DMS 273 (cell line): Measurements from ENCODE around the gene PTPRG.
"Not testable (repeated sequence)": the region's sequence is repeated elsewhere in the genome, so short reads cannot be mapped to it uniquely, and the experiment has no call there.

Experiments used
- DNase-seq: peaks from one replicate; lab custom pipeline; 2025; ENCODE audit not compliant: unreplicated experiment; lab: John Stamatoyannopoulos, UW

PTPRG gene

DNA sequence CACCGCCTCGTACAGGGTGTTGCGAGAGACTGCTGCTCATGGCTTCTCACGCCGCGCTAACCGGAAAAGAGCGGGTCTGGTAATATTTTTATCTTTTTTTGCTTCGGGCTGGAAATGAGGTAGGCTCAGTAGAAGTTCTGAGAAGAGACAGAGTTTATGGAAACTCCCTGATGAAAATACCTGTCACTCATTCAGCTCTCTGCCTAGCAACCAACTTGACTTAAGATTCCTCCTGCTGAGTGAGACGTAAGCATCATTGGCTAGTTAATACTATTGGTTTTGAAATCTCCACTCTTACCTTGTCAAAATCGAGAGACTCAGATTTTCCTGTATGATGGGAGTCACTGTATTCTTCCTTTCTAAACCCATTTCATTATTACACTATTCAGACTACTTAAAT, 181.7 kb downstream of the PTPRG start:
- no peak for DNase-seq

DNA sequence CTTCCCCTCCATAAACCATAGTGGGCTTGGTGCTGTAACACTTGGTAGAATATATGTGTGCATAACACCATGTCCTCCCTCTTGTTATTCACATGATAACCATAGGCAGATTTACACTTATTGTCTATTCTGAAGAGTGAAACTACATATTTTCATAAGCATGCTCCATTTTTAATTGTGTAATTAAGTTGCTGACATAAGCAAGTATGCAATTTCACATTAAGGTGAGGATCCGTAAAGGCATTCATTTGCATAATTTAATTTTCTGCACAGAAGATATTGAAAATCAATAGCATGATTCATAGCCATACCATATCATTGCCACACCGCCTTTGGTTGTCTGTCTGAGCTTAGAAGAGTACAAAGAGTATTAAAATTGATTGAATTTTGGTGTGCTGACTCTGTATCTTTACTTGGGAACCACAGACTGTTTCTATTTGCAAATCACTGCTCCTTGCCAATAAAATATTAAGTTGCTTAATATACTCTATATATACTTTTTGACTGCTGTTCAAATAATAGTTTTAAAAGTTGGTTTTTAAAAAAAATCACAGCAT, 182.4 kb downstream of the PTPRG start:
- no peak for DNase-seq

DNA sequence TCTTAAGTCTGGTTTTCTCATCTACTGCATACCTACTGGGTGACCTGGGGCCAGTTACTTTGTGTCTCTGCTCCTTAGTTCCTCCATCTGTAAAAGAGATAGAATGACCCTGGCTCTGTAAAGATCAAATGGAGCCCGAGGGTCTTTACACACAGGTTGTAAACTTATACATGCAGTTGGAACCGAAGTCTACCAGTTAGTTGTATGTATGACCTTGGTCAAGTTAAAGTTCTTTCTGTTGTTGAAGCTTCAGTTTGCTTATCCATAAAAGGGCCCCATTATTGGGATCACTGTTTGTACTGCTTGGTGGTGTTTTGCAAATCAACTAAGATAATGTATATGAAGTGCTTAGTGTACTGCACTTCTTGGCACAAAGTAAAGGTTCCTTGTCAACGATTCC, 186.9 kb downstream of the PTPRG start:
- DNase-seq: no peak

DNA sequence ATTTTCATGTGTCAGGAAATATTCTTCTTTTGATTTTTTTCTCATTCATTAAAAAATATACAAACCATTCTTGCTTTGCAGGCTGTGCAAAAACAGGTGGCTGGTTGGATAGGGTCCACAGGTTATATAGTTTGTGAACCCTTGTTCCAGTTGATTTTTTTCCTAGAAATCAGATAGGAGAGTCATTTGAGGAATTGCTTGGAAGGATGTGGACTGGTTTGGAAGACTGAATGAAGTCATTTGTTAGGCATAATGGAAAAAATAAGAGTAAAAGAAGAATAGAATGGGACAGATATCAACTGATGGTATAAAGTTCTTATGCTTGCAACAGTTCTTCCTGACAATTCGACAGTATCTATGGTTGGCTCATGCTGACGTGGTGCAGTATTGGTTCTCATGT, 189.4 kb downstream of the PTPRG start:
- no peak for DNase-seq

DNA sequence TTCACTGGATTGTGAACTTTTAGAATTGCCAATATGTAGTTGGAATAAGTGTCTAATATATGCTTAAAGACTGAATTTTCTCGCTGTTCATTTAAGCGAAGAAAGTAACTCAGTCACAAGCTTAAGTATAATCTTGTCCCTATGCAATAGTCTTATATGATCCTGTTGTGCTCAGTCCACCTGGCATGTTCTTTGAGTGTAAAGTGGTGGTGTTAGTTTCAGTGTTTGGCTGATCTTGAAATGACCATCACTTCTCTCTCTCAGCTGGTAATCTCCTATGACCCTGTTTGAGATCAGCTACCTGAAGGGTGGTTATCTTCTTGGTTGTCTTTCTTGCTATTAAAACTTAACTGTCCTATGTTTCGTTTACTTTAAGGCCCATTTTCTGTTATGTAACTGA, 197.5 kb downstream of the PTPRG start:
- DNase-seq: no peak

DNA sequence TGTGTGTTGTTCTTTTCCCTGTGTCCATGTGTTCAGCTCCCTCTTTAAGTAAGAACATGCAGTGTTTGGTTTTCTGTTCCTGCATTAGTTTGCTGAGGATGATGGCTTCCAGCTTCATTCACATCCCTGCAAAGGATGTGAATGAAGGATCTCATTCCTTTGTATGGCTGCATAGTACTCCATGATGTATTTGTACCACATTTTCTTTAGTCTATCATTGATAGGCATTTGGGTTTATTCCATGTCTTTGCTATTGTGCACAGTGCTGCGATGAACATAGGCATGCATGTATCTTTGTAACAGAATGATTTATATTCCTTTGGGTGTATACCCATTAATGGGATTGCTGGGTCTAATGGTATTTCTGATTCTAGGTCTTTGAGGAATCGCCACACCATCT, 199.4 kb downstream of the PTPRG start:
- DNase-seq: not testable (repeated sequence)

DNA sequence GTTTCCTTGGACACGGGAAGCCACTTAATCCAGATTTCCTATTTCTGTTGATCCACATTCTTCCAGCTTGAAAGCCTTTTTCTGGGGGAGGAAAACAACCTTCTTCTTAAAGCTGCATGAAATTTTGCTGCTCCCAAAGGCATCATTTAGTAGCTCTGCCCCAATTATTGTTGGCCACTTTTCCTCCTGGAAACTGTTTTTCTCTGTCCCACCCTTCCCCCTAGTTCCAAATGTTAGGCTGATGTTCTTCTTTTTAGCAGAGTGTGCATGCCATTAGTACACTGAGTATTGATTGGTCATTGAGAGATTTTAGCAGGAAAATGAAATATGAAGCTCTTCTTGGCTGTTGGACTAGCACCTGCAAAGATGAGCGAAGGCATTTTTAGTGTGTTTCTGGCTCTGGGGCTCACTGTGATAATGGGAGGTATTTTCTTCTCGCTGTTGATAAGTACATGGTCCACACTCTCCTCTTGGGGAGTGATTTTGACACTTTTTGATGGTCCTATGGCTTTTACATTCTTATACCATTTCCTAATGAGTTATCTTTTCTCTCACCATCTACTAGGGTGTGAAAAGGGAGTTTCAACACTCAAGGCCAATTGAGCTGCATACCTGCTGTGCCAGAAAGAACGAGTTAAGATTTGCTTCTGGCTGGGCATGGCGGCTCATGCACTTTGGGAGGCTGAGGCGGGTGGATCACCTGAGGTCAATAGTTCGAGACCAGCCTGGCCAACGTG, 200.5 kb downstream of the PTPRG start:
- no peak for DNase-seq

DNA sequence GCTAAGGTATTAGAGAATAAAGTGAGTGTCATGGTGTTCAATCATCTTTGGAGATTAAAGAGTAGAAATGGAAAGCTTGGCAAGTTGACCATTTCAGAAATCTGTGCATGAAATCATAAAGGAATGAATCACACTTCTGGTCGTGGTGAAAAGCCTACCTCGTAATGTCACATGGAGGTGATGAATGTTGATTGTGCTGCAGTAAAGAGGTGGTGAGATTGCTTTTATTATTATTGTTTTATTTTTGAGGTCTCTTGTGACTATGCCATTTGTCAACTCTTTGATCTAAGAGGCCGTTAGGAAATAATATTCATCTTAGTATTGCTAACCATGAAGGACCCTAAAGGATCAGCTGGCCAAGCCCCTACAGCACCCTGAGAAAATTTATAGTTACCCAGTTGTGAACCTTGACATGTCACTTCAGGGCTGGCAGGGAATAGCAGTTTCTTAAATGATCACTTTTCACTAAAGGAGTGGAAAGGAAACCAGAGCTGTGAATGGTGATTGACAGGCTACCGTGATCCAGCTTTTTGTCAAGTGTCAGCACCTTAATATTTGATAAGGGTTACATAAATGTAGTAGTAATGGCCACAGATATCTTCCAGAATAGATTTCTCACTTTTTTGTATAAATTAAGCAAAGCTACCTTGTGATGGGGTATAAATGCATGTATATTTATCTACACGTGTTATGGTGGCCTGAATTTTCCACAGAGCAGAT, 203.9 kb downstream of the PTPRG start:
- DNase-seq: no peak

DNA sequence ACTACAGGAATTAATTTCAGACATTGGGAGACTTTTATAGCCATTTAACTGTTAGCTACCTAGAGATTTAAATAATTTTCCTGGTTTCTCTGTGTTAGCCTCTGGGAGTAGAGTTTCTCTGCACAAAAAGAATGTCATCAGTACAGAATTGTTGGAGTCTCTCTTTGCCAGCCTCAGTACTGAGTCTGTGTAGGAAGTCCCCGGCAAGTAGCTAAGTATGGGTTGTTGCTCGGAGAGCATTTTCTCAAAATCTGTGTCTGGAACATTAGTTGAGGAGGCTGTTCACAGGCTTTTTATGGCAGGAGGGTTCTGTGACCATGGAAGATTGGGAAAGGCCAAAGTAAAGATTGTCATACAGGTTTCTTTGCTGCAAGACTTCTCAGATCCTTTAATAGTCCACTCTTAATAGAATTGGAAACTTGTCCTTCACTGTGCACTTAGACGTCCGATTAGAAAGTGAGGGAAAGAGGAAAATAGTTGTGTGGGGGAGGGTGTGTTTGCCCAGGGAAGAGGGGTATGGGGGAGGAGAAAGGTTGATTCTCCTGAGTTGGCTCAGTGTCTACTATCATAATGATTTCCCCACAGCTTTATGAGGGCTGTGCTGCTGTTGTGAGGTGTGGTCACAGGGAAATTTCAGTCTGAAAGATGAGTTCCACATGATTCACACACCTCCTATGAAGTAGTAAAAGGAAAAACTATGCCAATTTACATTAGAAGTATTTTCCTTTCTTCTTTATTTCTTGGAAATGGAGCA, 207.1 kb downstream of the PTPRG start:
- DNase-seq: no peak

DNA sequence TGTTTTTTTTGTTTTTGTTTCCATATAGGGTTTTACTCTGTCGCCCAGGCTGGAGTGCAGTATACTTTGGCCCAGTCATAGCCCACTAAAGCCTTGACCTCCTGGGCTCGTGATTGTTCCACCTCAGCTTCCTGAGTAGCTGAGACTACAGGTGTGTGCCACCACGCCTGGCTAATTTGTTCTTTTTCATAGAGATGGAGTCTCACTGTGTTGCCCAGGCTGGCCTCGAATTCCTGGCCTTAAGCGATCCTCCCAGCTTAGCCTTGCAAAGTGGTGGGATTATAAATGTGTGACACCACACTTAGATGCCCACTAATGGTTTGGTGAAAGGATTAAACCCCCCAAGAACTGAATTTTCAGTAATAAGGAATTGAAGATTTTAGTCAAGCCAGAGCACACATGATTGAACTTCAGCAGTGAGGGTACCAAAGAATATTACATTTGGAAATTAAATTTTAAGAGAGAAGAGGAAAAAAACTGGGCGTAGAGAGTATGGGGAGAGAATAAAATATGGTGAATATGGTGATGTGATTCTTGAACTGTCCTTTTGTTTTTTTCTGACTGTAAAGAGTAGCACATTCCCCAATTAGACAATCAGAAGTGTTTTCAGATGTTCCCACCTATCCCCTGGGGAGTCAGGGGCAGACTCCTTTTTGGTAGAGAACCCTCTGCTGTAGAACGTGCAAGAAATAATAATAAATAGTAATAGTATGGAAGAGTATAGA, 208.1 kb downstream of the PTPRG start:
- DNase-seq: no peak

DNA sequence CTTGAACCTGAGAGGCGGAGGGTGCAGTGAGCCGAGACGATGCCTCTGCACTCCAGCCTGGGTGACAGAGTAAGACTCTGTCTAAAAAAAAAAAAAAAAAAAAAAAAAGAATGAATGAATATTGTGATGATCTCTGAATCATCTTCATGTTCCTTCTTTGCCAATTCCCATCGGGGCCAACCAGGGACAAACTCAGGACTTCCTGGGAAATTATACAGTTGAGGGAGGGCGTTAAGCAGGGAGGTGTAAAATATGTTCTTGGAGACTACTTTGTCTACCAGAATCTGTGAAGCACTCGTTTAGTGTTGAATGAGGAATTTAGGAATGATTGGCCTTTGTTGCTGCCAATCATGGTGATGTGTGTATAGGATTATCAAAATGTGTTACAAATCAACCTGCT, 210.6 kb downstream of the PTPRG start:
- no peak for DNase-seq

DNA sequence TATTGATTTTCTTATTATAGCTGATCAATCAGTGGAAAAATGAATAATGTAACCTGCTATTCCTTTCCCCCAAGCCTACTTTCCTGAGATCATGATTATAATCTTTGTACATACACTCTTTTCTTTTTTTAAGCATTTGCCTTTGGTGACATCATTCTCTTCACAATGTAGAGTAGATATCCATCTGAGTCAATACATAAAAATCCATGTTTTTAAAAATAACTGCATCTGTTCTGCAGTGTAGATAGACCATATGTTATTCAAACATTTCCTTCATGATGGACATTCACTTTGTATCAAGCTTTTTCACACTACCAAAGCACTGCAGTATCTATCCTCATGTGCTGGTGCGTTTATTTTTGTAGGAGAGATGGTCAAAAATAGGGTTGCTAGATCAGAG, 211.1 kb downstream of the PTPRG start:
- DNase-seq: no peak

DNA sequence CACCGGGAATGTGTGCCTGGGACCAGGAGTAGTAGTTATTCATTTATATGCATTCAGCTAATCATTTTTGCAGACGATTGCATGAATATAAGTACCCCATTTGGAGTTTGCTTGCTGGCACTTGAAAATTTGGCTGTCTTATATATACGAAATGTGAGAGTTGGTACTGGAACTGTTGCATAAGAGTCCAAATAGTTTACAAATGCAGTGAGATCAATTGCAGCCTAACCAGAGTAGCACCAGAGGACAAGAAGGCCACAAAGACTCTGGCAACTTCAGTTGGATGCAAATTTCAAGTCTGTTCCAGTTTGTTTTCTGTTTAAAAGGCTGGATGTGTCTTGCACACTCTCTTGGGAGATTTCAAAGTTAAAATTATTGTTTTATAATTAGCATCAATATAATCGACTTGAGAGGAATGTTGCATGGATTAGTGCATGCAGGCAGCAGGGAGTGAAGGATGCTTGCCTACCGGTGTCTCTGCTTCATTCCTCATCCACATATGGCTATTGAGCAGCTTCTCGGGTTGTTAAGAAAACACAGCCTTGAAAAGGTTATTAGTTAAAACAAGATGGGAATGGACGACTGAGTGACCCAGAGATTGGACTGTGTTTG, 213.0 kb downstream of the PTPRG start:
- no peak for DNase-seq

DNA sequence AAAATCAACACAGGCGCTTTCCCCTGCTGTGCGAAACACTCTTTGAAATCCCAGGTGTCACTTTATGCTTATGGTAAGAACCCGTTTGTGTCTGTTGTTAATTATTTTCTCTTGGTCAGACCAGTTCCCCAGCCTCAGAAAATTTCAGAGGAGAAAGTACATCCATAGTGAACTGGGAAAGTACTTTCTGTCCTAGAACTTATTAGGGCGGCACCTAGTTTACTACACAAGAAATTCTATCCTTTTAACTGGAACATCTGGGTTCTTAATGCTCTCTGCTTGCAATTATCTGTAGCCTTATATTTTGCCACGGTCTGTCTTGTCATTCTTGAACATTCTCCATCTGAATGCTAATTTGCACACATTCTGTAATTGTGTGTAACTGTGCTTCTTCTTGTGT, 215.0 kb downstream of the PTPRG start:
- peak; percentile 22 for DNase-seq

DNA sequence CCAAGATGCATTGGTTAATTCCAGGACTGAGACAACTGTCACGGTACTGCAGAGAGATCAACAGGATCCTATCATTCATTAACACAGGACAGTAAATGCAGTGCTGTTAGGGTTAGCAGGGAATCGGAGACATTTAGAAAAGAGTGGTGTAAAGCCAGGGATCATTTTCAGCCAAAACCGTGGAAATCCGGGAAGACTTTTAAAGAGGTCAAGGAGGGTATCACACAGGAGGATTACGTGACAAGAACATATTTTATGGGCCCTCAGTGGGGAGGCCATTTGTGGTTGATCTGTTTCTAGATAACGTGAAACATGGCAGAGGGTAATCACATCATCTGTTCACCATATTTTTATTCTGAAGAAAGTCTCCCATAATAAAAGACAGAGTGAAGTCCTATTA, 216.1 kb downstream of the PTPRG start:
- no peak for DNase-seq

DNA sequence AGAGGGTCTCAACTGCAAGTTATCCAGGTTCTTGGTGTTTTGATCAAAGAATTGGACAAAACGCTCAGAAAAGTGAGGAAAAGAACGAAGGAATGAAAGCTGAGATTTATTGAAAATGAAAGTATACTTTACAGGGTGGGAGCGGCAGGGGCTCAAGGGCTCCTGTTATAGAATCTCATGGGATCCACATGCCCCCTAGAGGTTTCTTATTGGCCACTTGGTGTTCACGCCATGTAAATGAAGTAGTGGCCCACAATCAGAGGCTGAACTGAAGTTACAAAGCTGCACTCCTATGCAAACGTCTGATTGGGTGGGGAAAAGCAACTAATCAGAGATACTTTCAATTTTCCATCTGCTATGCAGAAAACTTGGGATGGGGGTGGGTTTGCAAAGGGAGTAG, 216.7 kb downstream of the PTPRG start:
- peak; percentile 13 for DNase-seq

DNA sequence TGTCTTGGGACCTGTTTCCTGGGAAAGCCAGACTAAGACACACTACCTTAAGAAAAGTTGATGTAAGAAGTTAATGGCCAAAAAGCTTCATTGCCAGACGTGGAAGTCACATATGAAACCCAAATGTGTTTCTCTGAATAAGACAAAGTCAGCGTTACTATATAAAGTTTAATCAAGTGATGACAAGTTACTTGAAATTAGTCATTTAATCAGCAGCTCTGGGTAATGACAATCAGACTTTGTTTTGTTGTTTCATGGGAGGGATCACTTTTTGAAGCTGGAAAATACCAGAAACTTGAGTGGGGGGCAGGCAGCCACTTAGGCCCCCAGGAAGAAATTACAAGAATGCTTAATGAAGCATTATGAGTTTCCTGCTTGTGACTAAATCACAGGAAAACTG, 218.6 kb downstream of the PTPRG start:
- DNase-seq: no peak

DNA sequence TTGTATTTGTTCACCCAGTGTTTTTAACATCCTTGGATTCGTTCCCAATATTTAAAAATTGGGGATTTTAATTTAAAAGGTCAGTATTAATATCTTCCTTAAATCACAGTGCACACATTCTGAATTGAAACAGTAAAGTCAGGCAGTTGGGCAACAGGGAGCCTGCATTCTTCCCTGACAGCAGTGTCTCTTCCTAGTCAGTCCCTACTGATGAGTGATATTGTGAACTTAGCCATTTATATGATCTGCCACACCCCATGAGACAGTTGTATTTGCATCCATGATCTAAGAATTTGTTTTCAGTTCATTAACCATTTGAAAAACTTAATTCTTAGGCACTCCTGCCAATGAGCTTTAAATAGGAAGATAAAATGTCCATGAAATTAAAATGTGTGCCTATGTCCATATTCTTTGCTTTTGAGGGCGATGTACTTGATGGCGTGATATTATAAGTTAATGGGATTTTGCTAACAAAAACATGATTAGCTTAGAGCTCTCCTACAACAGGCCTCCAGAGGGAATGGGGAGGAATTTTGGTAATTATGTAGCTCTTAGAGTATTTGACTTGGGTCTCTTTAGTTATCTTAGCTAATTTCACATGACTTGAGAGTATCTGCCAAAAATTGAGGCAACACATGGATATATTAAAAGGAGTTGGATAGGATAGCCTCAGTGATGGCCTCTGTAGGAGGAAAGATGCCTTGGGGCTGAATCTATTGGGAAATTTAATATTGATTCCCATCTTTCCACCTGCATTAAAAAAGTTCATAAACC, 219.3 kb downstream of the PTPRG start:
- DNase-seq: no peak

DNA sequence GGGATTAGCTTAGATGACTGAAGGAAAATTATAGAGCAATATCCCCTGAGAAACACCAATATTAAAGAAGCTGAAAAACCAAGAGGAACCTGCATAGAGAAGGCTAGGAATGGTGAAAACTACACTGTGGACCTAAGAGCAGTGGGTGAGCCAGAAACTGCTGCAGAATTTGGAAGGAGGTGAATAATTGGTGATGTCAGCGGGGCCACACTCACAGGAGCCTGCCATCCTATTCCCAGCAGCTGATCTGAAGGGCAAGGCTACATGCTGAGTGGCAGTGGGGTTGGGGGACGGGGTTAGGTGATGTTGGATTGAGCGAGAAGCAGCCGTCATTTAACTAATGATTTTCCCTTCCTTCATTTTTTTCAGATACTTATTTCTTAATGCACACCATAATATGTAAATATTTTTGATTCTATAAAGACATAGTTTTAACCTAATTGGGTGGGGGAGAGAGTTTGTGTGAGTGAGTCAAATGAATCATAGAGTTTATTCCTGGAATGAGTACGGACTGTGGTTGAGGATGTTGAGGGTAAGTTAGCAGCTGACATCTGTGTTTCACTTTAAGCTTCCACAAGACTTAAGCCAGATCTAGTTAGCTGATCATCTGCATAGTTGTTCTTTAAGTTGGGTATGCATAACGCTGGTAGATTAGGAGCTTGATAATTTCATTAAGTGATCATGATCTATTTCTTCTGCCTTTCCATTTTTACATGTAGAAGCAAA, 222.8 kb downstream of the PTPRG start:
- DNase-seq: no peak
